ENCODE data around the gene CEP63. TPM values are rescaled to one million over a fixed set of nuclear protein-coding genes. Genes with fewer than 3 reads are reported as not detected.
"Not testable (repeated sequence)": the region's sequence is repeated elsewhere in the genome, so short reads cannot be mapped to it uniquely, and the experiment has no call there.

The CEP63 gene
- total RNA-seq, 1 experiment from 2014 or later, result 23.2 TPM

GRCh38 chr3:134516905-134517304, 31.0 kb downstream of the CEP63 start:
- DNase-seq (ENCODE audit: low spot score), result no peak

DNA sequence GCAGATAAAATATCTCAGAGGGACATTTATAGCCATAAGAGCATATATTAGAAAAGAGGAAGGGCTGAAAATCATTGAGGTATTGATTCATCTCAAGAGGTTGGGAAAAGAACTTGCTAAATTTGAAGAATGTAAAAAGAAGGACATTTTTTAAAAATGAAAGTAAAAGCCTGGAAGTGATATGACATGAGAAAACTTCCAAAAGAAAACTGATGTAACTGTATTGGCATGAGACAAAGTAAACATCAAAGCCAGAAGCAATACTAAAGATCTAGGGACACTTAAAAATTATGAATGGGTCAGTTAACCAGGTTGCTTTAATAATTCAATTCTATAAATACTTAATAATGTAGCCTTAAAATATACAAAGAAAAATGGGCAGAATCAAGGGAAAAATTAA, 31.9 kb downstream of the CEP63 start:
- DNase-seq (ENCODE audit: low spot score), result no peak

DNA sequence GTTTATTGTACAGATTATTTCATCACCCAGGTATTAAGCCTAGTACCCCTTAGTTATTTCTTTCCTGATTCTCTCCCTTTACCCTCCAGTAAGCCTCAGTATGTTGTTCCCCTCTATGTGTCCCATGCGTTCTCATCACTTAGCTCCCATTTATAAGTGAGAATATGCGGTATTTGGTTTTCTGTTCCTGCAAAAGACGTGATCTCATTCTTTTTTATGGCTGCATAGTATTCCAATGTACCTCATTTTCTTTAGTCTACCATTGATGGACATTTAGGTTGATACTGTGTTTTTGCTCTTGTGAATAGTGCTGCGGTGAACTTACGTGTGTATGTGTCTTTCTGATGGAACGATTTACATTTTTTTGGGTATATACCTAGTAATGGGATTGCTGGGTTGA, 36.7 kb downstream of the CEP63 start:
- DNase-seq (ENCODE audit: low spot score), result no peak

DNA sequence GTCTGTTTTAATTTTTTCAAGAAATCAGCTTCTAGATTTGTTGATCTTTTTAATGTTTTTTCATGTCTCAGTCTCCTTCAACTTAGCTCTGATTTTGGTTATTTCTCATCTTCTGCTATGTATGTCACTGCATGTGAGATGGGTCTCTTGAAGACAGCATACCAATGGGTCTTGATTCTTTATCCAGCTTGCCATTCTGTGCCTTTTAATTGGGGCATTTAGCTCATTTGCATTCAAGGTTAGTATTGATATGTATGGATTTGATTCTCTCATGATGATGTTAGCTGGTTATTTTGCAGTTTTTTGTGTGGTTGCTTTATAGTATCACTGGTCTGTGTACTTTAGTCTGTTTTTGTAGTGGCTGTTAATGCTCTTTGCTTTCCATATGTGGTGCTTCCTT, 39.4 kb downstream of the CEP63 start:
- no peak for DNase-seq (ENCODE audit: low spot score)

DNA sequence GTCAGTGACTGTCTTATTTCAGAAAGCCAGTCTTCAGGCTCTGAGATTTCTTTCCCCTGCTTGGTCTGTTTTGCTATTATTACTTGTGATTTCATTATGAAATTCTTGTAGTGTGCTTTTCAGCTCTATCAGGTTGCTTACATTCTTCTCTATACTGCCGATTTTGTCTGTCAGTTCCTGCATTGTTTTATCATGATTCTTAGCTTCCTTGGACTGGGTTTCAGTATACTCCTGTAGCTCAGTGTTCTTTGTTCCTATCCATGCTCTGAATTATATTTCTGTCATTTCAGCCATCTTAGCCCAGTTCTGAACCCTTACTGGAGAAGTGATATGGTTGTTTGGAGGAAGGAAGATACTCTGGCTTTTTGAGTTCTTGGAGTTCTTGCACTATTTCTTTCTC, 40.5 kb downstream of the CEP63 start:
- DNase-seq (ENCODE audit: low spot score), result no peak

DNA sequence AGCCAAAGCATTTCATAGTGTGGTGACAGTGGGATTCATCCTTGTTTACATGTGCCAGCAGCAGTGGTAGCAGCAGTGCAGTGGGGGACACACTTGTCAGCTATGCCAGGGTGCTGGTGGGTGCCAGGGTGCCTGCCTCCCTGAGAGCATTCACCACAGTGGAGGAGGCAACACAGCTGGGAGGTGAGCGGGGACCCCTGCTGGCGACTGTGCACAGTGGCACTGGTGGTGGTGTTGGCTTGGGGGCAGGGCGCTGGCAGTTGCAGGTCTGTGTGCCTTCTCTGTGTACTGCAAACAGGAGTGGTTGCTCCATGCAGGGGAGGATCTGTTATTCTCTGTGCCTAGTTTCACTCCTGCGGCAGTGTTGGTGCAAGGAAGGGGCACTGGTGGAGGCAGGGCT, 41.2 kb downstream of the CEP63 start:
- DNase-seq (ENCODE audit: low spot score), result peak; percentile 15

DNA sequence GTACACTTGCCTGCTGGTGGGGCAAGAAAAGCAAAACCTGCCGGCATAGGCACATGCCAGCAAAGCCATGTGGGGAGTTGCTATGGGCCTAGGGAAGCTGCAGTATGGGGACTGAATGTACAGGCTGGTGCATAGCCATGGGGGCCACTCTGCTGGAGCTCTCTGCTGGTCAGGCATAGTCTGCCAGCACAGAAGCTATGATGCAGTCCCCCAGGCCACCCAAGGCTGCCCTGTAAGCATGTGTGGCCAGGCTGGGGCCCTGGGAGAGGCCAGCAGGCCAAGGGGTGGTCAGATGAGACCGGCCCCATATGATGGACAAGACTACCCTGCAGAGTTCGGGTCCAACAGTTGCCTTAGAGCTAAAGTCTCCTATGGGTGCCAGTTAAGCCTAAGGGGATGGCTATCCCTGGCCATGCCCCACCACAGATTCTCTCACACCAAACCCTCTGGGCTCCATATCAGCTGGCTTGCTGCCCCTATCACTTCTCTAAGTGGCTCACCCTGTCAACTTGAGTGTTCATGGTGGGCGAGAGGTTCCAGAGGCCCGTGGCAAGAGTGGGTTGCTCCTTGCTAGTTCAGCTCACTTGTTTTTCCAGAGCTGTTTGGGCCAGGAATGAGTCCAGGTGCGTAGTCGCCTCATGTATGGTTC, 41.8 kb downstream of the CEP63 start:
- no peak for DNase-seq (ENCODE audit: low spot score)

- DNase-seq (ENCODE audit: low spot score), result no peak
Measured at GRCh38 chr3:134533493-134533892, 47.6 kb downstream of the CEP63 start.

- DNase-seq (ENCODE audit: low spot score), result no peak
Measured at GRCh38 chr3:134535186-134535970, 49.5 kb downstream of the CEP63 start.

DNA sequence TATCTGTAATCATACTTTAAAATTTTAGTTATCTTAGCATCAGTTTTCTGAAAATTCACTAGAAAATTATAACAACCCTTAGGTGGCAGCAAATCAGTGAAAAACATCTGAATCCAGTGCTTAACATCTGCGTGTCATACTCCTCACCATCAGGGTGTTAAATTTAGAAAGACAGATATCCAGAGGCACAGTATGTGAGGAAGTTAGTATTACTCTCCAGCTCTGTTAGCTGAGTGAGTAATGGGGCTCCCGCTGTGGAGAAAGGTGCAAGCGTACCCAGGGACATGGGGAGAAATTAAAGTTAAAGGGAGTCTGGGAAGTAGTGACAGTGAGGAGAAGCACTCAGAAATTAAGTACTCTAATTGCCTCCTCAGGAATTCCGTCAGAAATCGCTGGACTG, 50.9 kb downstream of the CEP63 start:
- DNase-seq (ENCODE audit: low spot score), result no peak

DNA sequence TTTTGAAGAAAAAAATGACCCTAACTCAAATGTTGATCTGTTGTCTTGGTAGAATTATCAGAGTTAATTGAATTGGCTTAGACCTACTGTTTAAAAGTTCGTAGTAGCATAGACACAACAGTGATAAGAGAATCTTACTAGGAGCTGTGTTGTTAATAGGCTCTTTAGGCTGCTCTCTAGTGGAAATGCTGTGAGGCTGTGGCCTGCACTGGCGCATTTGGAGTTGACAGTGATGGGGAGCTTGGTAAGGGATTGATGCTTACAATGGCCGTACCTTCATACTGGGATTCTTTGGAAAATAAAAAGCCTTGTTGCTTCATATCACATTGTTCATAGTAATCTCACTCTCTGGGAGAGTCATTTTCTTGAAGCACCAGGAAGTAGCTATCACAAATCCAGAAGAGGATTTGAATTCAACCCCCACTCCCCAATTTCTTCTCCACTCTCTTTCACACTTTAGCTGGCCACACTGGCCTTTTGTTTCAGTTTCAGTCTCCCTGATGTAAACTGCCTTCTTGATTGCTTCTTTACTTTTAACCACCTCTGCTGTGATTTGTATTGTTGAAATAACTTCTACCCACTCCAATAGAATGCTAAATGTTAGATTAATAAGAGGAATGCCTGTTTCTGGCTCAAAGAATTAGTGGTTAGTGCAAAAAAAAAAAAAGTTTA, 56.6 kb downstream of the CEP63 start:
- no peak for DNase-seq (ENCODE audit: low spot score)

GRCh38 chr3:134543113-134543512, 57.3 kb downstream of the CEP63 start:
- no peak for DNase-seq (ENCODE audit: low spot score)

DNA sequence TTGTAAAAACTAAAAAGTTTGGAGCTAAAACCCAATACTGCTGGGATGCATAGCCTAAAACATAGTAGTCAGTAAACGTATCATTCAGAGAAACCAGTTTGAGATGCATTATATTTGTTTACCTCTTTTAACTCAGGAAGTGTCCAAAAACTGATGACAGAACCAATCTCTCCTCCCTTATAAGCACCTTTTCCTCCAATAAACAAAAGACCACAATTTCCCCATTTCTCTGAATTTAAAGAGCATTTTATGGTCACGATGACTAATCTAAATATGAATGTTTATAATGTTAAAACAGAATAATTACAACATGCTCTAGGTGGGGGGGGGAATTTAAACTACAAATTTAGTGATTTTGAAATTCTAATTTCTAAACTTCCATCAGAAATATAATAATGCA, 58.5 kb downstream of the CEP63 start:
- no peak for DNase-seq (ENCODE audit: low spot score)

GRCh38 chr3:134544783-134545182, 58.9 kb downstream of the CEP63 start:
- not testable (repeated sequence) for DNase-seq (ENCODE audit: low spot score)

- no peak for DNase-seq (ENCODE audit: low spot score)
Measured at GRCh38 chr3:134545818-134546217, 60.0 kb downstream of the CEP63 start.

DNA sequence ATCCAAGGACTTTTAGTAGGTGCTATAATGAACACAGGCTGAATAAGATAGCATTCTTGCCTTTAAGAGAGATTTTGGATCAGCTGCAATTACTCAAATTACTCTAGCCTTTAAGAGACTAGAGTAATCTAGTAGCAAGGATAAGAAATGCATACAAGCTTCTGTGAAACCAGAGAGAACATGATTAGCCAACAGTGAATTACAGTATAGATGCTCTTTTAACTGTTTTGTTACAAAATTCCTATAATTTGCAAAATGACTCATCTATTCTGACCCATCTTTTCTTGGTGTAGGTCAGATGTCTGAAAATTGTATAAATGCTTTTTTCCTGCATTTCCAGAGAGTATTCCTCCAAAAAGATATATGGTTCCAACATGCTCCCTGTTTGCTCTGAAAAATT, 66.9 kb downstream of the CEP63 start:
- no peak for DNase-seq (ENCODE audit: low spot score)

DNA sequence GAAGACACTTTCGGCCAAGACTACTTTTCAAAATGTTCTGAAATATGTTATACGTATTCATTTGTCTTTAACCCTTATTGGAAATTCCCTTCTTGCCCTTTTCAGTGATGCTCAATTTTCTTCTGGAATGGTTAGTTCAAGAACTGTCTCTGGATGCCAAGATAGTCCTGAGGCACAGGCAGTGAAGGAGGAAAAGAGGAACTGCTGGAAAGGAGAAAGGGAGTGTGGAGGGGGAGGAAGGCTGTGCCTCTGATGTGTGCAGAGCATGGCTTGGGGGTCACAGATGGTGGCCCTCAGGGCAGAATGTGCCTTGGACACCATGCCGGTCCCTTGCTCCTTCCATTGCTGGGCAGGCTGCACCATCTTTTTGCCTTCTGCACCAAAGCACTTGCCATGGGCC, 73.7 kb downstream of the CEP63 start:
- DNase-seq (ENCODE audit: low spot score), result no peak

DNA sequence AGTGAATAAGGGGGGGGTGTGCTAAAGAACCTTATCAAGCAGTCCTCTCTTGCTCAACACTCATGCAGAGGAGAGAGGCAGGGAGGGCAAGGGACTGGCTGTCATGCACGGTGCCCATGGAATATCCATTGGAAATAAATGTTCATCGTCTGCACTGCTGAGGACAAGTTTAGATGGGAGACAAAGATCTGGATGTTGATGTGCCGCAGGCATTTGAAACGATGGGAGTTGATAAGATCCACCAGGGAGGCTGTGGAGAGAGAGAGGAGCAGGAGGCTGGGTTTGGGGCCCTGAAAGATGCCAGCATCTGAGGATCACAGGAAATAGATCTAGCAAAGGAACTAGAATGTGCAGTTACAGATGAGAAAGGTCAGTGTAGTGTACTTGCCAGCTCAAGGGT, 76.2 kb downstream of the CEP63 start:
- DNase-seq (ENCODE audit: low spot score), result no peak

- no peak for DNase-seq (ENCODE audit: low spot score)
Measured at GRCh38 chr3:134563601-134564000, 77.7 kb downstream of the CEP63 start.

DNA sequence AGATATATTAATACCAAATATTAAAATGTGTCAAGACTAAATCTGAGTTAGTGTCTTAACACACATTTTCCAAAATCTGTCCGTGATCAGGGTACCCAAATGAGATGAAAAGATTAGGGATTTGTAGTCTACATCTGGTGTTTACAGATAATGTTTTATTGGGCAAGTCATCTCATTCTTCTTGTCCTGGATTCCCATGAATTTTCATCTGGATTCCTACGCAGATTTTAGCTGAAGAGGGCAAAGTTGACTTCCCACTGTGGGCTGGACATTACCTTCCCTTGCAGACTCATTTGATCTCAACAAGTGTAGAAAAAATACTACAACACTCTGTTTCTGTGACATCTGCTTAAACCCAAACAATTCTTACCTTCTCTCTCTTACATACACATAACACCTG, 79.1 kb downstream of the CEP63 start:
- no peak for DNase-seq (ENCODE audit: low spot score)

- DNase-seq (ENCODE audit: low spot score), result peak; percentile 9
Measured at GRCh38 chr3:134567605-134568004, 81.7 kb downstream of the CEP63 start.

GRCh38 chr3:134568790-134569189, 82.9 kb downstream of the CEP63 start:
- DNase-seq (ENCODE audit: low spot score), result no peak

GRCh38 chr3:134569899-134570298, 84.0 kb downstream of the CEP63 start:
- not testable (repeated sequence) for DNase-seq (ENCODE audit: low spot score)
